Kasumi-1 (cell line): ENCODE measurements around the gene IFNLR1.
"Not testable (repeated sequence)": the region's sequence is repeated elsewhere in the genome, so short reads cannot be mapped to it uniquely, and the experiment has no call there.

Experiments used
- DNase-seq, 2 experiments: peaks; one replicate each; lab custom pipeline; 2025; lab: John Stamatoyannopoulos, UW

Gene IFNLR1

DNA sequence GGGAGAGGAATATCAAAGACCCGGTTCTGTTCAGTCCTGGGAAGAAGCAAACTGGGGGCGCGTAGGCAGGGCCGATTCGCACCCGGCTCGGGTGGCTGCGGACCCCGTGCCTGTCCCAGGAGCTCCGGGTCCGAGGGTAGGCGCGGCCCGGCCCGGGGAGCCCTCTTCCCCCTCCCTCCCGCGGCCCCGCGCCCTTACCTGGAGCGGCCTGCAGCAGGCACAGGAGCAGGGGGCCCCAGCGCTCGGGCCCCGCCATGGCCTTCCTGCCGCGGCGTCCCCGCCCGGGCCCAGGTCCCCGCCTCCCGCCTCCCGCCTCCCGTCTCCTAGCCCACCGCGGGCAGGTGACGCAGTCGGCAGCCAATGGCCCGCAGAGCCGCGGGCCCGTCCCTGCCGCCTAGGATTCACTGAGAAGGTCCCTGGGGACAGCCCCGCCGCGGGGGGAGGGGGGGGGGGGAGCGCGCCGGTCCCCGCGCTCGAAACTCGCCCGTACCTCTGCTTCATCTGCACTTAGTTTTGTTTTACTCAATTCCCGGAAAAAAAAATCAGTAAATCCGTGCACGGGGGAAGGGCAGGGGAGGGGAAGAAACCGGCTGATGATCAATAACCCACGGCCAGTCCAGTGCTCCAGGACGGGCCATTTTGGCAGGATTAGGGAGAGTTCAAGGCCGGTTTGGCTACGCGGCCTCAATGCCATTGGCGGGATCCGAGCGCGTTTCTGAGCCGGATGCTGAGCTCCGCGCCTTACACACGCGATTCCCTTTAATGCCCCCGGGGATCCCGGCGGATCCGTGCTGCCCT is at the start of gene IFNLR1:
Gene IFNLR1, minus strand, starts transcription at position 297 of the 798 bp plus-strand sequence. Its CDS starts 41 bp downstream, at position 256.
- no peak for DNase-seq

DNA sequence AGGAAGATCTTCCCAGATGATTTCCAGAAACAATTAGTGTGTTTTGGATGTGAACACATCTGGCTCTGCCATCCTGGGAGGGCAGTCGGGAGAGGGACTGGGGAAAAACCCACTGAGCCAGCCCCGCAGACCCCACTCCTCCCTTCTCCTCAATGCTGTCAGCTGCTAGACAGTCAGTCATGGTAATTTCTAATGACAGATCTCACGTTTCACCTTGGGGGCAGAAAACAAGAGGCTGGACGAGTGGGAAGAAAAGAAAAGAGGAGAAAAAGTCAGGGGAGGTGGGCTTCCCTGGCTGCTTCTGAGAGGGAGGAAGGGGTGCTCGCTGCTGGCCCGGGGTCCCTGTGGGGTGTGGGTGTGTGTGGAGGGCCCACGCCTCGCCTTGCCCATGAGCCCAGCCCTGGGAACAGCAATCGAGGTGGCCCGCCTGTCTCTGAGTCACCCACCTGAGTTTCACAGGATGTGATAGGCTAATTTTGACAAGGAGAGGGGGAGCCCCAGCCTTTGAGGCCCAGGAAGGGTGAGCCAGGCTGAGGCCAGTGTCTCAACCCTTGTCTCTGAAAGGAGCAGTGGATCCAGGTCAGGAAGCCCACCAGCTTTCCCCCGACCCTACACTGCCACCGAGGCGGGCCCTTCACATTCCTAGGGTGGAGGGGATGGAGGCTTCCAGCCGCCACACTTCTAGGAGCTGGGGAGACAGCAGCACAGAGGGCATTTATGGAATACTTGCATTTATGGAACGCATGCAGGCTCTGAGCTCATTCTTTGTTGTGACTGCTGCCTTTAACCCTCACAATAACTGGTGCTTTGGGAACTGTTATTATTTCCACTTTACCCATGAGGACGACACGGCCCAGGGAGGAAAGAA is 49.1 kb upstream of the IFNLR1 start:
- DNase-seq: no peak

DNA sequence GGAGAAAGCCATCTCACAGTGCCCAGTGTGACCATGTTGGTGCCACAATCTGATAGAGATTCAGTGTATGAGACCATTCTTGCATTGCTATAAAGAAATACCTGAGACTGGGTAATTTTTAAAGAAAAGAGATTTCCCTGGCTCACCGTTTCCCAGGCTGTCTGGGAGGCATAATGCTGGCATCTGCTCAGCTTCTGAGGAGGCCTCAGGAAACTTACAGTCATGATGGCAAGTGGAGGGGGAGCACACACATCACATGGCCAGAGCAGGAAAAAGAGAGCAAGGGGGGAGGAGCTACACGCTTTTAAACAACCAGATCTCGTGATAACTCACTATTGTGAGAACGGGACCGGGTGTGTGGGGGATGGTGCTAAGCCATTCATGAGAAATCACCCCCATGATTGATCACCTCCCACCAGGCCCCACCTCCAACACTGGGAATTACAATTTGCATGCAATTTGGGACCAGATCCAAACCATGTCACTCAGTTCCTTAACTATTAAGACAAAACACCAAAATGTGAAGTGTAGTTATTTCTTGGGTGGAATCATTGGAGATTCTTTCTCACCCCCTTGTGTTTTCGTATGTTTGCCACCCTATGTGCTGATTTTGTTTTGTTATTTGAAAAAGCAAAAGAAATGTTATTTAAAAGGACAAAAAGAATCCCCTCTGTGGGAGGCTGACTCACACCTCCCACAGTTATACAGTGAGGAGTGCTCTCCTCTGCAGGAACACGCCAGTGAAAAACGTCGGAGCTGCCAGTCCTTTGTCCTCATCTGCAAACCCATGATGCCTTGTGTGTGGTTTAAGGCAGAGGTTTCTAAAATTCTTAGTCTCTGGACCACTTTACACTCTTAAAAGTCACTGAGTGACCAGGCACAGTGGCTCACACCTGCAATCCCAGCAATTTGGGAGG is 46.9 kb upstream of the IFNLR1 start:
- DNase-seq: no peak

DNA sequence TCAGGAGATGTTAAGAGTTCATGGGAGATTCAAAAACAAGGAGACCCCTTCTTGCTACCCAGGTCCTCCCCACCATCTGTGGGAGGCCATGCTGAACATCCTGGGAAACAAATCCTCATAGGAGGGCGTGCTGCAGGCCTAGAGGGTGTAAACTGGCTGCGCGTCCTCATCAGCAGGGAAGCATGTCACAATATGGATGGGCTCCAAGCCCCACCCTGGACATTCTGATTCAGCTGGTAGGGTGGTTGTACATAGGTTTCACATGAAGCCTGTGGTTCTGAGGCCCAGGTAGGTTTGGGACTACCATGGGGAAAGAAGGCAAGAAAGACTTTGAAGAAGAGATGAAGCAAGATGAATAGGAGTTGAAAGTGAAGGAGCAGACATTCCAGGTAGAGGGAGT is 44.6 kb upstream of the IFNLR1 start:
- DNase-seq: no peak

DNA sequence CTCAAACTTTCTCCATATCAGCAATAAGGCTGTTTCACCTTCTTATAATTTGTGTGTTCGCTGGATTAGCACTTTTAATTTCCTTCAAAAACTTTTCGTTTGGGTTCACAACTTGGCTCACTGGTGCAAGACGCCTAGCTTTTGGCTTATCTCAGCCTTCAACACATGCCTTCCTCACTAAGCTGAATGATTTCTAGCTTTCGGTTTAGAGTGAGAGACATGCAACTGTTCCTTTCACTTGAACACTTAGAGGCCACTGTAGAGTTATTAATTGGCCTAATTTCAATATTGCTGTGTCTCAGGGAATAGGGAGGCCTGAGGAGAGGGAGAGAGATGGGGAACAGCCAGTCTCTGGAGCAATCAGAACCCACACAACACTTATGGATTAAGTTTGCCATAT is 41.2 kb upstream of the IFNLR1 start:
- no peak for DNase-seq

DNA sequence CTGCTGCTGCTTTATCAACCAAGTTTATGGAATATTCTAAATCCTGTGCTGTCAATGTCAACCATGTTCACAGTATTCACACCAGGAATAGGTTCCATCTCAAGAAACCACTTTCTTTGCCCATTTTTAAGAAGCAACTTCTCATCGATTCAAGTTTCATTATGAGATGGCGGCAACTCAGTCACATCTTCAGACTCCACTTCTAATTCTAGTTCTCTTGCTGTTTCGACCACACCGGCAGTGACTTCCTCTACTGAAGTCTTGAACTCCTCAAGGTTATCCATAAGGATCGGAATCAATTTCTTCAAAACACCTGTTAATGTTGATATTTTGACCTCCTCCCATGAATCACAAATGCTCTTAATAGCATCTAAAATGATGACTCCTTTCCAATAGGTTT is 39.7 kb upstream of the IFNLR1 start:
- no peak for DNase-seq

DNA sequence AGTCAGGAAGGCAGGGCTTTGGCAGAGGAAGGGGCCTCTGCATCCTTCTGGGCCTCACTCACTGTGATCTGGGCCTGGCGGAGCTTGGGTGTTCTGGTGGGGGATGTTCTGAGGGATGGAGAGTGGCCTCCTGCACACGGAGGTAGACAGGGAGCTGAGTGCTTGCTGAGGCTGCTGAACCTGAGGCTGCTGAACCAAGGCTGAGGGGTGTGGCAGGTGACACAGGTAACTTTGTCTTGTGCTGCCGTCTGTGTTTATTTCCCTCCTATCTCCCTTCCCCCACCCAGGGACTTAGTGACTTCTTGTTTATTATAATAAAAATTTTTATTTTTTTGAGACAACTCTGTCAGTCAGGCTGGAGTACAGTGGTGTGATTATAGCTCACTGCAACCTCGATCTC is 37.7 kb upstream of the IFNLR1 start:
- no peak for DNase-seq

DNA sequence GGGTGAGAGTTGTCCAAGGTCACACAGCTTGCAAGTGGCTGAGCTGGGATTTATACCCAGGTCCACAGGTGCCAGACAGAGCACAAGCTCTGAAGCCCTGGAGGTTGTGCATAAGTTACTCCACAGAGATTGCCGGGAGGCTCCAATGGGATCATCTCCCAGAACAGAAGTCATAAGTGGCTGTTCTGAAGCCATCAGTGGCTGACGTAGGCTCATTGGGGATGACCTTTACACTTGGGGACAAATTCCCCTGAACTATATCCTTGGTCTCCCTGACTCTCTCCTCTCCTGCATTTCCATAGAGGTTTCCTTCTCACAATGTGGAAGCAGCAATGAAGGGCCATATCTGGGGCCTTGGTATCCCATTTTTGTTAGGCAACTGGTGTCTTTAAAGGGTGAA is 37.0 kb upstream of the IFNLR1 start:
- no peak for DNase-seq

DNA sequence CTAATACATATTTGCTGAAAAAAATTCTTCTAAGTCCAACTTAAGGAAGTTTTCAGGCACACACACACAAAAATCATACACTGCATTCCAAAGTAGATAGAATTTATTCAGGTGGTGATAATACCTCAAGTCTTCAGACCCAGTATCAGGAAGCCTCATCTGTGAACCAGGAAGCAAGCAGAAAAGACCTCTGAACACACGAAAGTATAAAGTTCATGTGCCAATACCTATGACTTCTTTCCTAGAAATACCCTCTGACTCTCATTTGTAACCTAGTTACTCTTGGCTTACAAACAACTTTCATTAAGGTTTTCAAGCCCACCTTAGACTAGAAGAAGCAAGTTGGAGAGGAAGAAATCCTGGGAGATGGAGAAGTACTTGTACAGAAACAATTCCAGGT is 35.7 kb upstream of the IFNLR1 start:
- no peak for DNase-seq

DNA sequence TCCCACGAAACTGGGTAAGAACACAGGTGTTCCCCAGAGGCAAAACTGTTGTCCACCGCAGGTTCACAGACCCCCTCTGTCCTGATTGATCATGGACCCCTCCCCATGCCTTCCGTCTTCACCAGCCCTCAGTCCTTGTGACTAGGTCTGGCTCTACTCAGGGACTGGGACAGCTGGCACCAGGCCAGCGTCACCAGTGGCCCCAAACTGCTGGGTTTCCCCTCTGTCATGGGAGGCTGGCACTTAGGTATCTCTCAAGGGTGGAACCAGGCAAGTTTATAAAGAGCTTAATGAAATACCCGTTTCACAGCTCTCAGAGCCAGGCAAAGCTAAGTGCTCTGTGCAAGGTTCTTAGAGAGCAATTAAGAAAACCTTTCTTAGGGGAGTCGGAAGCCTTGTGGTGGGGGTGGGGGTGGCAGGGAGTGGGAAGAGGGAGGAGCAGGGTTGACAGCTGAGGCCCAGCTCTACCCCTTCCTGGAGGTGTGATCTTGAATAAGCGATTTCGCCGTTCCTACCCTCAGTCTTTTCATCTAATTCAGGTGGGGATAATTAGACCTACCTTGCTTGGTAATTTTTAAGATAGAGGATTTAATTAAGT is 35.0 kb upstream of the IFNLR1 start:
- no peak for DNase-seq

DNA sequence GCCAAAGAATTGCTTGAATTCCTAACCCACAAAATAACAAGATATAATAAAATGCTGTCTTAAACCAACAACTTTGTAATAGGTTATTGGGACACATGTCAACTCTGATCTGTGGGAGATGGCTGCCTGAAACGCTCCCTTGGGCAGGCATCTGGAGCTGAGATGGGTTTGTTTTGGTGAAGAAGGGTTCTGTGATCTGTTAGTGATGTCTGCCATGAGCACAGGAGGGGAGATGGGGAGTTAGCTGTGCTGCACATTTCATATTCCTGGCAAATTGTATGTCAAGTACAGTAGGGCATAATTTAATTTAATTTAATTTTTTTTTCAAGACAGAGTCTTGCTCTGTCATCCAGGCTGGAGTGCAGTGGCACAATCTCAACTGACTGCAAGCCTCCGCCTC is 34.2 kb upstream of the IFNLR1 start:
- DNase-seq: no peak

DNA sequence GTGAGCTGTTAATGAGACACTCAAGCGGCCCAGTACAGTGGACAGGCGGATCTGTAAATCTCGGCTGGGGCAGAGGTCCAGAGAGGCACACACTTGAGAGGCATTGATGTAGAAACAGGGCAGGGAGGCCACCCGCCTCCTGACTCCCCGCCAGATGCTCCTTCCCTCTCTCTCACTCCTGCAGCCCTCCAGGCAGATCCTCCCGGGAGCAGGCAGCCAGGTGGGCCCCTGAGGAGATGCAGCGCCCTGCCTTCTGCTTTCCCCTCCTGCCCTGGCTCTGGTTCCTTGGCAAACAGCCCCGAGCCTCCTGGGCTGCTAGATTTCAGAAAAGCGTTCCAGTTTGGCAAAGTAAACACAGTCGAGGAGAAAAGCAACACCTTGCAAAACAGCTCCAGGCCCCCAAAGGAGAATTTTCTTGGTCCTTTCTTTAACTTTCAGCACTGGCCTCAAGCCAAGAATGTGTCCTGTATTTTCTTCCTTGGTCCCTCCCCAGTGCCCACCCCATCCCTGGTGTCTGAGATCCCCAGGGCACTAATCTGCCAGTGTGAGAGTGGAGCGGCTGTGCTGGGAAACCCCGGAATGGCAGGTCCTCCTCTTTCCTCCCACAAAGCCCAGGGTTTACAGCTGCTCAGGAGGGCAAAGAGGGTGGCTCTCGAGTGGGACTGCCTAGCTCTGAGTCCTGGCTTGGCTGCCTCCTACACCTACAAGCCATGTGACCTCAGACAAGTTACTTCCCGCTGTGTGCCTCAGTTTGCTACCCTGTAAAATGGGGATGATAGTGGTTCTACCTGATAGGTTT is 29.4 kb upstream of the IFNLR1 start:
- no peak for DNase-seq

DNA sequence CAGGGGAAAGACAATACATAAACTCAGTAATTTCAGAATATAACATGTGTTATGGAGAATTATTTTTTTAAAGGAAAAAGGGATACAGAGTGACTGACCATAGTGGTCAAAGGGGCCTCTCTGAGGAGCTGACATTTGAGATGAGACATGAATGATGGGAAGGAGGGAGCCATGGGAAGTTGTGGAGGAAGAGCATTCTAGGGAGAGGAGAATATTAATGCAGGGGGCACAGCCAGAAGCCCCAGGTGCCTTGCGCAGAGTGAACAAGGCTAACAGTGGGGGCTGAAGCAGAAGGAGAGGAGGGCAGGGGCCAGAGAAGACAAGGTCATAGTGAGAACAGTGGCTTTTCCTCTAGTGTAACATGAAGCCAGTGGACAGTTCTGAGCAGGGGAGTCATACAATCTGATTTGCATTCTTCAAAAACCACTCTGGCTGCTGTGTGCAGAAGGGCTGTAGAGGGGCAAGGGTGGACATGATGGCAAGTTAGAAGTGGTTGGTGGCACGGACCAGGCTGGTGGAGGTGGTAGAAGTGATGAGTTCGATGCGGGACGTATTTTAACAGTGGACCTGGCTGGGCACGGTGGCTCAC is 28.2 kb upstream of the IFNLR1 start:
- DNase-seq: no peak

DNA sequence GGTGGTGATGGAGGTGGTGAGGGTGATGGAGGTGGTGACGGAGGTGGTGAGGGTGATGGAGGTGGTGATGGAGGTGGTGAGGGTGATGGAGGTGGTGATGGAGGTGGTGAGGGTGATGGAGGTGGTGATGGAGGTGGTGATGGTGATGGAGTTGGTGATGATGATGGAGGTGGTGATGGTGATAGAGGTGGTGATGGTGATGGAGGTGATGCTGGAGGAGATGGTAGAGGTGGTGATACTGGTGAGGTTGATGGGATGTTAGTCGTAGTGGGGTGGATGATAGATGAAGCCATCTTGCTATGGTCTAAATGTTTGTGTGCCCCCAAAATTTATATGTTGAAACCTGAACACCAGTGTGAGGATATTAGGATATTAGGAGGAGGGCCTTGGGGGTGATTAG is 25.3 kb upstream of the IFNLR1 start:
- DNase-seq: no peak

DNA sequence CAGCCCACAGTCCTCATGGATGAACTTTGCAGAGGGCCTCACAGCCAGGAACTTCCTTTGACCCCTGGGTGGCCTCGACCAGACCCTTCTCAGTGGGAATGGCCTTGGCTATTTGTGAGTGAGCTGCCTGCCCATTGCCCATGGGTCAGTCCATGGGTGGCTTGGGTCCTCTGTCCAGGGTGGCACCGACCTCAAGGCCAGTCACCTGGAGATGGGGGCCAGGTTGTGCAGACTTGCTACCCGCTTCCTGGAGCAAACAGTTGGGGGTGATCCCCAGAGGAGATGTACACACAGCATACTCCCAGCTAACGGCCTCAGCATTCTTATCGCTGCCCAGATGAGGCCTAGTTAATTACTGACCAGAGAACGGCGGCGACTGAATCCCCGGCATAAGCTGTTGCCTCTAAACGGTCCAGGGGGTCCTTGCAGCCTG is 23.1 kb upstream of the IFNLR1 start:
- no peak for DNase-seq

DNA sequence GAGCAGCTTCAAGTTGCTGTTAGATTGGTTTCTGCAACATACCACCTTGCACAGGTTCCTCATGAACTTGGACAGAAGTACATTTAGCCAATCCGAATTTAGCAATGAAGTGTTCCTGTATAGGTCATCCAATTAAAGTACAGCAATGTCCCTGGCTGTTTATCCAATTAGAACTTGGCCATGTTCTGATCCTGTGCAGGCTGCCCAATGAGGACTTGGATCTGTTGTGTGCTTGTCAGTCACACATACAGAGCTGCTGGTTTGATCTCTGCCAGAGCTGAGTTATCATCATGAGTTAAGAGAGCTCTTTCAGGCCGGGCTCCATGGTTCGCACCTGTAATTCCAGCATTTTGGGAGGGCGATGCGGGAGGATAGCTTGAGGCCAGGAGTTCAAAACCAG is 22.0 kb upstream of the IFNLR1 start:
- no peak for DNase-seq

DNA sequence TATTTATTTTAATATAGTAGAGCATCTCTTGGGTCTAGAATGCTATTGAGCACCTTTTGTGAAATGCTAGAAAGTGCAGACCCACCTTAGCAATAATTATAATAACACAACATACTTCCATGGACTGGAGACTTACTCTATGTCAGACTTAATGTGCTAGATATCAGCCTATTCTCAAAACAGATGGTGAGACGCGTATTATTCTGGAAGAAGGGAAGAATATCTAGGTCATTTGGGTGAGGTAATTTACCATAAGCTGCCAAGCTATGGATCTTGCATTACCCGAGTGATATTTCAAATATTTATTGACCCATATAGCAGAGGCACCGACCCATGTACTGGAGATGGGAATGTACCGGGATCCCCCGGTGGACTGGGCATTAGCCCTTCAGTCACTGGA is 20.6 kb upstream of the IFNLR1 start:
- DNase-seq: no peak

DNA sequence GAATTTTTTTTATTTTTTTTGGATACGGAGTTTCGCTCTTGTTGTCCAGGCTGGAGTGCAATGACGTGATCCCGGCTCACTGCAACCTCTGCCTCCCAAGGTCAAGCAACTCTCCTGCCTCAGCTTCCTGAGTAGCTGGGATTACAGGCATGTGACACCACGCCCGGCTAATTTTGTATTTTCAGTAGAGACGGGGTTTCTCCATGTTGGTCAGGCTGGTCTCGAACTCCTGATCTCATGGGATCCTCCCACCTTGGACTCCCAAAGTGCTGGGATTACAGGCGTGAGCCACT is 20.3 kb upstream of the IFNLR1 start:
- not testable (repeated sequence) for DNase-seq

DNA sequence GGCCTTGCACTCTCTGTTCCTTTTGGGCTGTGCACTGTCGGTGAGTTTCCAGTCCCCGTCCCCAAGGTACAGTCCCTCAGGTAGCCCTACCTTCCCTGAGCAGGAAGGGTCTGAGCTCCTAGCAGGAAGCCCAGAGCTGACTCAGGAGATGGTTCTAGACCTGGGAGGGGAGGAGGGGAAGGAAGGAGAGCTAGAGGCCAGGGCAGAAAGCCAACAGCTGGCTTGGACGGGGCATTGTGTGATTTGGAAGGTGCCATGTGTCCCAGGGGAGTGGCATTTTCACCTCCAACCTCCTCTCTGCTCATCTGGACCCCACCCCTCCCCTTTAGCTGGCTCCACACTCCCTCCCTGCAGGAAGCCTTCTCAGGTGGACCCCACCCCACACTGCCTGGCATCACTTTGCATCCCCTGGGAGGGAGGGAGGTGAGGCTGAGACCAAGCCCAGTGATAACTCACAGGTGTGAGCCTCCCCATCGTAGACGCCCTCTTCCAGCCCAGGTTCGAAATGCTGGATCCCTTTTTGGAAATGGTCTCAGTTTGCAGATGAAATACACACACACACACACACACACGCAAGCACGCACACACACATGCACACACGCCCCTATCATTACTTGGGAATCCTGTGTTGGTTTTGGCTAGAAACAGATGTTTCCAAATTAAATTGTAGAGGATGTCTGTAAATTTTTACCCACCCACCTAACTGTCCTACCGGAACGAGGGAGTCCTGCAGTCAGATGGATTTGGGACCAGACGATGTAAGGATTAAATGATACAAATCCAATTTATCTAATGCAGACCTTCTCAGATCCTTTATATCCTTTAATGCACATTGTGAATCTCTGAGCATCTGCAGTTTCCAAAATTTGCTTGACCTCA is 19.7 kb upstream of the IFNLR1 start:
- no peak for DNase-seq

DNA sequence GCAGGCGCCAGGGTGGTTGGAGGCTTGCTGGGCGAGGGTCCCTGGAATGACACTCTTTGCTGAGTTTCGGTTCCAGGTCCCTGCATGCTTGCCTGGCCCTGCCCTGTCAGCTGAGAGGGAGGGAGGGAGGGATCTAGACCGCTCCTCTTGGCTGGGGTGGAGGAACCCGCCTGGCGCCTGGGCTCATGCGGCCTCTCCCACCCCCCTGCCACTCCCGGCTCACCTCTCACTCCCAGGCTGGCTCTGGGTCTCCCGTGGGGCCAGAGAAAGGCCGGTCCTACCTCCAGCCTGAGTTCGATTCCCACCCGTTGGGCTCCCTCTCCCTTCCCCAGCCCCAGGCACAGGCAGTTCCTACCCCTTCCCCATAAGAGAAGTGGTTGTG is 19.0 kb upstream of the IFNLR1 start:
- DNase-seq: no peak
